ENCODE data around the gene DENND5A. TPM values are rescaled to one million over a fixed set of nuclear protein-coding genes. Genes with fewer than 3 reads are reported as not detected.
A peak's percentile ranks its signal among the peaks of the same experiment; 100 is the strongest.
"Not testable (repeated sequence)": the region's sequence is repeated elsewhere in the genome, so short reads cannot be mapped to it uniquely, and the experiment has no call there.

Gene DENND5A
- total RNA-seq, 4 donors from 2014 or later: 18.9 to 117 (median 22.7) TPM

- TF ChIP-seq CTCF (IDR thresholded peaks at IDR 0.05) (peak in 1 of 5 experiments; percentile 6), POLR2AphosphoS5 (IDR thresholded peaks at IDR 0.05) (no peak)
- Histone ChIP-seq H3K9me3 (no peaks in the 10 kb centered on the region), H3K4me1 (peaks cover 4 to 28% (median 6%) of the 10 kb centered on the region in 4 donors), H3K36me3 (no peaks in the 10 kb centered on the region), H3K27ac (no peak overlapping the region), H3K27me3 (no peaks in the 10 kb centered on the region), H3K4me3 (no peak overlapping the region)
- no peak for DNase-seq
- in situ Hi-C loops (cut with MboI; ENCODE audit: low pct_ligation_motif_present in 1 of 4, low pct_unique_long_range_greater_than_20kb in 1 of 4, low sequenced_read_pairs in 3 of 4) (no loop called here), intact Hi-C loops (cut with DNase I; ENCODE audit: low total_unique reads) (no loop called here)
- WGBS, 2 donors (ENCODE audit: low coverage in 1 of 2): 71 to 78% methylated on average over 3 to 4 of the region's 4 CpGs
These were observed 4.9 kb downstream of the DENND5A start for GRCh38 chr11:9259981-9260837.

DNA sequence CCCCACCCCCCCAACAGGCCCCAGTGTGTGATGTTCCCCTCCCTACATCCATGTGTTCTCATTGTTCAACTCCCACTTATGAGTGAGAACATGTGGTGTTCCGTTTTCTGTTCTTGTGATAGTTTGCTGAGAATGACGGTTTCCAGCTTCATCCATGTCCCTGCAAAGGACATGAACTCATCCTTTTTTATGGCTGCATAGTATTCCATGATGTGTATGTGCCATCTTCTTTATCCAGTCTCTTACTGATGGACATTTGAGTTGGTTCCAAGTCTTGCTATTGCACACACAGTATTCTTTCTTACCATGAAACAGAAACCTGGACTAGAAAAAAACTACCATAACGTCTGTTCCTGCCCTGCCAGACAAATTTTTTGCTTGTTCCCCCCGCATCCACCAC, 6.9 kb downstream of the DENND5A start:
- H3K27ac ChIP-seq; in situ Hi-C loops (cut with MboI; ENCODE audit: low pct_ligation_motif_present in 1 of 4, low pct_unique_long_range_greater_than_20kb in 1 of 4, low sequenced_read_pairs in 3 of 4); H3K9me3 ChIP-seq; DNase-seq; H3K36me3 ChIP-seq; intact Hi-C loops (cut with DNase I; ENCODE audit: low total_unique reads); H3K4me3 ChIP-seq; H3K27me3 ChIP-seq: not testable (repeated sequence)
- 96 to 100% methylated on average over 3 to 4 of the region's 4 CpGs for WGBS, 2 donors (ENCODE audit: low coverage in 1 of 2)
- H3K4me1 ChIP-seq: peaks cover 0 to 19% (median 3%) of the 10 kb centered on the region in 4 donors

DNA sequence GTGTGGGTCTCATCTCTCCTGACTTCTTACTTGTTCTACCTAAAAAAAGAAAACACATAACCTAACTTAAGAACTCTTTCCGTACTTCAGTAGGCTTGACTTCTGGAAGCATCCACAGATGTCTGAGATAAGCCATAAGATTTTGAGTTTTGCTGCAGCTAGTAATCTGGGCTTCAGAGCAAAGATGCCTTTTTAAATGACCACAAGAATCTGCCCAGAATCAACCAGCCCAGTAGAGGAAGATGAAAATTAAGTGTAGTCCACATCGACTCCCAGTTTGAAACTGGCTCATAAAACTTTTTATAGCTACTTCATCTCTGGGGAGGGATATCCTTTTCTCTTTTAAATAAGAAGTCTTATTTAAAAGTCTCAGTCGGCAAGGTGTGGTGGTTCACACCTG, 10.7 kb downstream of the DENND5A start:
- no peak overlapping the region for H3K27ac ChIP-seq
- no peaks in the 10 kb centered on the region for H3K27me3 ChIP-seq
- no peak overlapping the region for H3K4me3 ChIP-seq
- 87 to 96% methylated on average over 3 of the region's 3 CpGs for WGBS, 2 donors (ENCODE audit: low coverage in 1 of 2)
- intact Hi-C loops (cut with DNase I; ENCODE audit: low total_unique reads): loop anchor here (5.0 kb wide), 1 partner anchor 1663 kb away; no protein-coding TSS in a partner anchor
- no peak for DNase-seq
- H3K9me3 ChIP-seq: no peaks in the 10 kb centered on the region
- H3K4me1 ChIP-seq: peaks cover 0 to 15% (median 2%) of the 10 kb centered on the region in 4 donors
- no peaks in the 10 kb centered on the region for H3K36me3 ChIP-seq
- TF ChIP-seq POLR2AphosphoS5 (IDR thresholded peaks at IDR 0.05) (no peak), EP300 (IDR thresholded peaks at IDR 0.05; ENCODE audit: low read depth) (no peak), CTCF (IDR thresholded peaks at IDR 0.05) (no peak), POLR2A (IDR thresholded peaks at IDR 0.05) (no peak)
- in situ Hi-C loops (cut with MboI; ENCODE audit: low pct_ligation_motif_present in 1 of 4, low pct_unique_long_range_greater_than_20kb in 1 of 4, low sequenced_read_pairs in 3 of 4): no loop called here

- TF ChIP-seq POLR2A (IDR thresholded peaks at IDR 0.05): no peak
- TF ChIP-seq POLR2AphosphoS5 (IDR thresholded peaks at IDR 0.05): no peak
- no peak for TF ChIP-seq CTCF (IDR thresholded peaks at IDR 0.05)
- no peak for TF ChIP-seq EP300 (IDR thresholded peaks at IDR 0.05; ENCODE audit: low read depth)
- H3K27ac ChIP-seq: no peak overlapping the region
- intact Hi-C loops (cut with DNase I; ENCODE audit: low total_unique reads) (loop anchor here (5.0 kb wide), 1 partner anchor 1664 kb away; no protein-coding TSS in a partner anchor), in situ Hi-C loops (cut with MboI; ENCODE audit: low pct_ligation_motif_present in 1 of 4, low pct_unique_long_range_greater_than_20kb in 1 of 4, low sequenced_read_pairs in 3 of 4) (no loop called here)
- no peak for DNase-seq
- H3K9me3 ChIP-seq: no peaks in the 10 kb centered on the region
- H3K27me3 ChIP-seq: no peaks in the 10 kb centered on the region
- H3K4me1 ChIP-seq: peaks cover 0 to 12% (median 2%) of the 10 kb centered on the region in 4 donors
- no peak overlapping the region for H3K4me3 ChIP-seq
- WGBS, 2 donors (ENCODE audit: low coverage in 1 of 2): 83% methylated on average over 3 of the region's 3 CpGs; no CpG with 5 or more reads in 1 of the 2 donors
- H3K36me3 ChIP-seq: no peaks in the 10 kb centered on the region
These were observed 12.1 kb downstream of the DENND5A start for GRCh38 chr11:9253086-9253485.
